Activated CD4-positive, alpha-beta memory T cell treated with anti-CD3 and anti-CD28 coated beads, Interleukin-2, amount 10 ng/mL, durations not matched to agents 7 days and 5 days (primary cell): ENCODE measurements around the gene ASIC4. TPM values are rescaled to one million over a fixed set of nuclear protein-coding genes. Genes with fewer than 3 reads are reported as not detected.

Source experiments
- CTCF ChIA-PET: fragments of 350-600 bp; sonication (Branson Sonifier 250); formaldehyde crosslinking; loops from one replicate; lab custom pipeline; 2021; ENCODE audit warnings: antibody characterized with exemption, inconsistent platforms; lab: Charles Lee
- POLR2A ChIA-PET: fragments of 350-600 bp; sonication (Branson Sonifier 250); formaldehyde crosslinking; loops from one replicate; lab custom pipeline; 2021; ENCODE audit warnings: antibody characterized with exemption; lab: Charles Lee
- DNase-seq: peaks from one replicate; pipeline ENCODE4 v3.0.0-alpha.2; 2020
- H3K27ac Mint-ChIP-seq: one replicate; pipeline ENCODE4 v1.8.0; 2021; ENCODE audit warnings: mild to moderate bottlenecking, mixed read lengths
- H3K27me3 Mint-ChIP-seq: one replicate; pipeline ENCODE4 v1.8.0; 2021; ENCODE audit warnings: mixed read lengths
- H3K36me3 Mint-ChIP-seq: one replicate; pipeline ENCODE4 v1.8.0; 2021; ENCODE audit warnings: low read depth, mixed read lengths
- H3K4me1 Mint-ChIP-seq: one replicate; pipeline ENCODE4 v1.8.0; 2021; ENCODE audit warnings: mixed read lengths
- H3K4me3 Mint-ChIP-seq: one replicate; pipeline ENCODE4 v1.8.0; 2021; ENCODE audit warnings: mild to moderate bottlenecking, mixed read lengths
- H3K9me3 Mint-ChIP-seq: one replicate; pipeline ENCODE4 v1.8.0; 2021; ENCODE audit warnings: mixed read lengths
- total RNA-seq, 2 experiments: library from RNA; stranded (reverse); gene quantifications; one replicate each; pipeline ENCODE4 v1.2.3, GENCODE V29; 2021

The ASIC4 gene
- total RNA-seq, 2 experiments from 2014 or later, result 0.13 TPM; not detected in 1

GRCh38 chr2:219574484-219575311 lies 60.4 kb downstream of the ASIC4 start:
- CTCF ChIA-PET, result no interaction called here
- Mint-ChIP-seq H3K27me3 (peaks cover 37% of the 10 kb centered on the region), H3K27ac (no peak overlapping the region), H3K36me3 (no peaks in the 10 kb centered on the region), H3K9me3 (no peaks in the 10 kb centered on the region), H3K4me1 (no peaks in the 10 kb centered on the region), H3K4me3 (no peak overlapping the region)
- POLR2A ChIA-PET, result no interaction called here
- DNase-seq, result no peak

- Mint-ChIP-seq H3K27ac (no peak overlapping the region), H3K4me3 (no peak overlapping the region), H3K36me3 (no peaks in the 10 kb centered on the region), H3K4me1 (no peaks in the 10 kb centered on the region), H3K9me3 (no peaks in the 10 kb centered on the region), H3K27me3 (peaks cover 31% of the 10 kb centered on the region)
- no peak for DNase-seq
- ChIA-PET CTCF (no interaction called here), POLR2A (no interaction called here)
These were observed 61.6 kb downstream of the ASIC4 start for GRCh38 chr2:219575566-219576504.

- H3K27ac Mint-ChIP-seq, result no peak overlapping the region
- POLR2A ChIA-PET, result no interaction called here
- no peaks in the 10 kb centered on the region for H3K4me1 Mint-ChIP-seq
- H3K27me3 Mint-ChIP-seq, result peaks cover 30% of the 10 kb centered on the region
- H3K4me3 Mint-ChIP-seq, result no peak overlapping the region
- H3K36me3 Mint-ChIP-seq, result no peaks in the 10 kb centered on the region
- CTCF ChIA-PET, result interaction anchor here (1.2 kb wide), 1 partner anchor 174 kb away, joined by 3 read pairs; no protein-coding TSS in a partner anchor
- no peak for DNase-seq
- no peaks in the 10 kb centered on the region for H3K9me3 Mint-ChIP-seq
These were observed 62.5 kb downstream of the ASIC4 start for GRCh38 chr2:219576505-219577388.

GRCh38 chr2:219578811-219579613 lies 64.7 kb downstream of the ASIC4 start:
- Mint-ChIP-seq H3K9me3 (no peaks in the 10 kb centered on the region), H3K36me3 (no peaks in the 10 kb centered on the region), H3K27ac (no peak overlapping the region), H3K27me3 (peaks cover 14% of the 10 kb centered on the region), H3K4me3 (no peak overlapping the region), H3K4me1 (no peaks in the 10 kb centered on the region)
- CTCF ChIA-PET, result no interaction called here
- no peak for DNase-seq
- POLR2A ChIA-PET, result no interaction called here

- Mint-ChIP-seq H3K27ac (no peak overlapping the region), H3K27me3 (peaks cover 12% of the 10 kb centered on the region), H3K36me3 (no peaks in the 10 kb centered on the region), H3K4me1 (no peaks in the 10 kb centered on the region), H3K9me3 (no peaks in the 10 kb centered on the region), H3K4me3 (no peak overlapping the region)
- POLR2A ChIA-PET, result no interaction called here
- CTCF ChIA-PET, result no interaction called here
- DNase-seq, result no peak
These were observed 67.1 kb downstream of the ASIC4 start for GRCh38 chr2:219581346-219581745.

Other genes with a start within 250 kb of the ASIC4 start
- gene DNAJB2, start 235.1 kb upstream of the ASIC4 start, total RNA-seq, result 10 to 100 TPM; 57.0 to 59.7 TPM
- under 1 TPM; 0.28 to 0.33 TPM for gene PTPRN, start 205.1 kb upstream of the ASIC4 start, total RNA-seq
- not detected for gene RESP18, start 181.7 kb upstream of the ASIC4 start, total RNA-seq
- 10 to 100 TPM; 40.1 to 44.4 TPM for gene DNPEP, start 126.6 kb upstream of the ASIC4 start, total RNA-seq
- not detected for gene DES, start 96.1 kb upstream of the ASIC4 start, total RNA-seq
- 1 to 10 TPM in 1 of 2 experiments, under 1 TPM in 1; 0.20 to 1.1 TPM for gene SPEG, start 79.6 kb upstream of the ASIC4 start, total RNA-seq
- gene GMPPA, start 15.6 kb upstream of the ASIC4 start, total RNA-seq, result 10 to 100 TPM; 41.0 to 42.3 TPM
- 10 to 100 TPM; 14.5 to 14.9 TPM for gene CHPF, start 29.3 kb downstream of the ASIC4 start, total RNA-seq
- gene TMEM198, start 29.5 kb downstream of the ASIC4 start, total RNA-seq, result 1 to 10 TPM in 1 of 2 experiments, under 1 TPM in 1; 0.95 to 1.0 TPM
- gene OBSL1, start 57.1 kb downstream of the ASIC4 start, total RNA-seq, result not detected
- not detected for gene INHA, start 57.8 kb downstream of the ASIC4 start, total RNA-seq
- gene STK11IP, start 83.4 kb downstream of the ASIC4 start, total RNA-seq, result 10 to 100 TPM; 28.4 to 31.5 TPM
- gene SLC4A3, start 113.1 kb downstream of the ASIC4 start, total RNA-seq, result not detected